GM19239 (cell line): ENCODE data around the gene NEURL4.

Experiments used
- DNase-seq: peaks from one replicate; pipeline ENCODE4 v3.0.0; 2011; ENCODE audit warnings: low spot score; ENCODE audit not compliant: insufficient read length
- FAIRE-seq: peaks from 2 replicates; lab custom pipeline; 2011; peaks lifted over from hg19 to GRCh38; lab: Jason Lieb, UNC

NEURL4 gene

GRCh38 chr17:7307686-7308624 is 21.2 kb downstream of the NEURL4 start:
- no peak for DNase-seq
- FAIRE-seq, result no peak

GRCh38 chr17:7306911-7307685 is 22.0 kb downstream of the NEURL4 start, which contains the start of gene EIF5A:
Gene EIF5A (plus strand): TSS chr17:7307628. CDS start chr17:7309636, 2,008 bp downstream.
- DNase-seq, result peak; percentile 91
- FAIRE-seq, result peak; percentile 100

GRCh38 chr17:7304179-7304578 is 25.0 kb downstream of the NEURL4 start:
- no peak for DNase-seq
- no peak for FAIRE-seq

- peak; percentile 51 for FAIRE-seq
- peak; percentile 85 for DNase-seq
Measured at GRCh38 chr17:7296189-7296861, 32.8 kb downstream of the NEURL4 start.

GRCh38 chr17:7295230-7296180 is 33.6 kb downstream of the NEURL4 start:
- peak; percentile 8 for FAIRE-seq
- DNase-seq, result no peak

- FAIRE-seq, result no peak
- DNase-seq, result peak; percentile 85
Measured at GRCh38 chr17:7294614-7295153, 34.5 kb downstream of the NEURL4 start, which contains the start of gene YBX2. Gene YBX2 (minus strand): TSS chr17:7294639. CDS start chr17:7294500, 139 bp downstream.

GRCh38 chr17:7293816-7294613 is 35.1 kb downstream of the NEURL4 start:
- DNase-seq (no peak), FAIRE-seq (peak; percentile 11)

- no peak for DNase-seq
- FAIRE-seq, result no peak
Measured at GRCh38 chr17:7293159-7293558, 36.0 kb downstream of the NEURL4 start.

GRCh38 chr17:7292729-7293128 is 36.4 kb downstream of the NEURL4 start:
- no peak for FAIRE-seq
- no peak for DNase-seq

- FAIRE-seq, result no peak
- DNase-seq, result no peak
Measured at GRCh38 chr17:7292194-7292593, 36.9 kb downstream of the NEURL4 start.

GRCh38 chr17:7290685-7291084 is 38.5 kb downstream of the NEURL4 start:
- DNase-seq, result no peak

GRCh38 chr17:7290166-7290565 is 39.0 kb downstream of the NEURL4 start:
- DNase-seq (no peak), FAIRE-seq (no peak)

More at GRCh38 chr17:7290685-7291084, 38.5 kb downstream of the NEURL4 start:
- FAIRE-seq, result no peak

GRCh38 chr17:7289256-7290032 is 39.7 kb downstream of the NEURL4 start:
- FAIRE-seq (no peak), DNase-seq (no peak)

- DNase-seq (no peak), FAIRE-seq (no peak)
Measured at GRCh38 chr17:7285679-7286078, 43.5 kb downstream of the NEURL4 start.

GRCh38 chr17:7284911-7285310 is 44.2 kb downstream of the NEURL4 start:
- no peak for FAIRE-seq
- no peak for DNase-seq

GRCh38 chr17:7283471-7284216 is 45.5 kb downstream of the NEURL4 start:
- DNase-seq (no peak), FAIRE-seq (no peak)
